ENCODE results near the gene ABLIM3.

Gene ABLIM3

GRCh38 chr5:149141224-149141956 lies at the start of gene ABLIM3:
TSS of gene ABLIM3 (plus strand) at chr5:149141493. CDS start at chr5:149142096, 603 bp downstream.
- DNase-seq (ENCODE audit: low spot score): peak; percentile 56

GRCh38 chr5:149093625-149094024 lies 47.7 kb upstream of the ABLIM3 start:
- no peak for DNase-seq (ENCODE audit: low spot score)

- DNase-seq (ENCODE audit: low spot score): no peak
Observed at GRCh38 chr5:149094996-149095395, 46.3 kb upstream of the ABLIM3 start.

GRCh38 chr5:149099920-149100319 lies 41.4 kb upstream of the ABLIM3 start:
- DNase-seq (ENCODE audit: low spot score): no peak

- DNase-seq (ENCODE audit: low spot score): no peak
Observed at GRCh38 chr5:149100331-149100730, 41.0 kb upstream of the ABLIM3 start.

GRCh38 chr5:149108651-149109280 lies 32.5 kb upstream of the ABLIM3 start:
- no peak for DNase-seq (ENCODE audit: low spot score)

- DNase-seq (ENCODE audit: low spot score): no peak
Observed at GRCh38 chr5:149110406-149110805, 30.9 kb upstream of the ABLIM3 start.

- DNase-seq (ENCODE audit: low spot score): no peak
Observed at GRCh38 chr5:149113669-149114068, 27.6 kb upstream of the ABLIM3 start.

- DNase-seq (ENCODE audit: low spot score): peak; percentile 54
Observed at GRCh38 chr5:149114403-149115312, 26.6 kb upstream of the ABLIM3 start.

- DNase-seq (ENCODE audit: low spot score): peak; percentile 25
Observed at GRCh38 chr5:149117970-149118369, 23.3 kb upstream of the ABLIM3 start.

GRCh38 chr5:149118463-149118862 lies 22.8 kb upstream of the ABLIM3 start:
- no peak for DNase-seq (ENCODE audit: low spot score)

- DNase-seq (ENCODE audit: low spot score): no peak
Observed at GRCh38 chr5:149121145-149121544, 20.1 kb upstream of the ABLIM3 start.

- DNase-seq (ENCODE audit: low spot score): no peak
Observed at GRCh38 chr5:149123211-149123610, 18.1 kb upstream of the ABLIM3 start.

- DNase-seq (ENCODE audit: low spot score): no peak
Observed at GRCh38 chr5:149125386-149125891, 15.9 kb upstream of the ABLIM3 start.

GRCh38 chr5:149126906-149127305 lies 14.4 kb upstream of the ABLIM3 start:
- DNase-seq (ENCODE audit: low spot score): no peak

GRCh38 chr5:149127394-149127955 lies 13.8 kb upstream of the ABLIM3 start:
- no peak for DNase-seq (ENCODE audit: low spot score)

GRCh38 chr5:149128023-149128875 lies 13.0 kb upstream of the ABLIM3 start:
- peak; percentile 8 for DNase-seq (ENCODE audit: low spot score)

GRCh38 chr5:149129181-149129580 lies 12.1 kb upstream of the ABLIM3 start:
- DNase-seq (ENCODE audit: low spot score): no peak

GRCh38 chr5:149130121-149130914 lies 11.0 kb upstream of the ABLIM3 start:
- no peak for DNase-seq (ENCODE audit: low spot score)

- DNase-seq (ENCODE audit: low spot score): no peak
Observed at GRCh38 chr5:149132474-149132873, 8.8 kb upstream of the ABLIM3 start.
